Aorta (tissue), 5 donors: ENCODE data around the gene EFHD2. TPM values are rescaled to one million over a fixed set of nuclear protein-coding genes. Genes with fewer than 3 reads are reported as not detected.

Experiments used
- ATAC-seq: fragments of 200-7000 bp; cut with Tn5 transposase; one replicate; pipeline ENCODE4 v1.9.1; 2022; ENCODE audit warnings: moderate library complexity; ENCODE audit not compliant: low FRiP score
- DNase-seq, 2 donors: peaks; one replicate each; pipeline ENCODE4 v3.0.0-alpha.2; 2020
- H3K27ac ChIP-seq, 2 donors: one replicate each; pipeline ENCODE4 v1.5.1; 2013; ENCODE audit warnings: low read length in 2 of 2, mild to moderate bottlenecking in 2 of 2, moderate library complexity in 2 of 2, control low read depth in 1 of 2, inconsistent platforms in 1 of 2, low read depth in 1 of 2
- H3K27me3 ChIP-seq, 2 donors: one replicate each; pipeline ENCODE4 v1.6.1; 2013; ENCODE audit warnings: control low read depth in 1 of 2, low read length in 1 of 2, mild to moderate bottlenecking in 1 of 2, moderate library complexity in 1 of 2; ENCODE audit not compliant: insufficient read depth in 2 of 2, control insufficient read depth in 1 of 2
- H3K36me3 ChIP-seq, 2 donors: one replicate each; pipeline ENCODE4 v1.6.1; 2013; ENCODE audit warnings: control low read depth in 1 of 2, low read length in 1 of 2, mild to moderate bottlenecking in 1 of 2; ENCODE audit not compliant: insufficient read depth in 2 of 2, control insufficient read depth in 1 of 2
- H3K4me1 ChIP-seq, 2 donors: one replicate each; pipeline ENCODE4 v1.6.1; 2013; ENCODE audit warnings: low read length in 2 of 2, control low read depth in 1 of 2, mild to moderate bottlenecking in 1 of 2, moderate library complexity in 1 of 2; ENCODE audit not compliant: insufficient read depth in 2 of 2, control insufficient read depth in 1 of 2
- H3K4me3 ChIP-seq, 2 donors: one replicate each; pipeline ENCODE4 v1.5.1; 2013; ENCODE audit warnings: low read length in 2 of 2, control low read depth in 1 of 2, mild to moderate bottlenecking in 1 of 2
- H3K9me3 ChIP-seq: one replicate; pipeline ENCODE4 v1.6.1; 2013; ENCODE audit warnings: mild to moderate bottlenecking, low read length; ENCODE audit not compliant: control insufficient read depth
- WGBS, 2 donors: extraction: QIAGEN DNeasy Blood & Tissue Kit; methylation state at CpG; one replicate each; pipeline ENCODE4 v1.1.7; 2013; 5-methylcytosine and 5-hydroxymethylcytosine counted together
- intact Hi-C, 2 donors: fragments of 100-400 bp; cut with DNase I; formaldehyde crosslinking; loops; one replicate each; pipeline versions ENCODE4 v1.14.2 to v1.15.0; 2022
- polyA plus RNA-seq, 2 donors: library from polyadenylated mRNA; stranded (reverse); fragments of 200-250 nt; gene quantifications; one replicate each; pipeline ENCODE4 v1.2.3, GENCODE V29; 2013
- total RNA-seq, 2 donors: library from RNA; stranded (reverse); fragmentation: NEBNext Ultra II Directional; extraction: Animal tissue kit (Norgen Biotek cat#: 25700); gene quantifications; one replicate each; pipeline ENCODE4 v1.2.1, GENCODE V29; 2021
- donor health status: healthy with polysubstance abuse.
- donor health status: Bipolar disorder and iron deficiency.
- donor health status: DM: no; HTN: no; CAD: no.
- donor health status: DM: no; HTN: no; CAD: no.
- donor health status: DM: yes; HTN: yes; CAD: no.

EFHD2 gene
- total and polyA plus RNA-seq, 4 donors, result 17.9 to 43.7 (median 35.9) TPM

- 90 to 92% methylated on average over 2 of the region's 2 CpGs for WGBS, 2 donors
- H3K4me3 ChIP-seq, result no peak overlapping the region
- ATAC-seq, result no peak
Observed at GRCh38 chr1:15397236-15397635, 12.5 kb upstream of the EFHD2 start.

GRCh38 chr1:15399710-15400109, 10.0 kb upstream of the EFHD2 start:
- H3K4me3 ChIP-seq, result no peak overlapping the region
- no peaks in the 10 kb centered on the region for H3K27me3 ChIP-seq
- H3K36me3 ChIP-seq, result no peaks in the 10 kb centered on the region
- intact Hi-C loops, result loop anchor here in 1 of 2 donors (10.0 kb wide), 1 partner anchor 245 kb away; the partner anchor contains the start of gene TMEM51
- H3K9me3 ChIP-seq, result peaks cover 4% of the 10 kb centered on the region
- 93 to 98% methylated on average over 2 of the region's 2 CpGs for WGBS, 2 donors
- H3K4me1 ChIP-seq, result no peaks in the 10 kb centered on the region
- no peak overlapping the region for H3K27ac ChIP-seq
- ATAC-seq, result no peak
- no peak for DNase-seq

More at GRCh38 chr1:15397236-15397635, 12.5 kb upstream of the EFHD2 start:
- Histone ChIP-seq H3K9me3 (peaks cover 4% of the 10 kb centered on the region), H3K4me1 (no peaks in the 10 kb centered on the region), H3K27me3 (peaks cover 0 to 1% of the 10 kb centered on the region in 2 donors), H3K36me3 (no peaks in the 10 kb centered on the region), H3K27ac (no peak overlapping the region)
- no peak for DNase-seq
- intact Hi-C loops, result no loop called here

GRCh38 chr1:15400627-15401026, 9.1 kb upstream of the EFHD2 start:
- Histone ChIP-seq H3K9me3 (peaks cover 4% of the 10 kb centered on the region), H3K36me3 (no peaks in the 10 kb centered on the region), H3K4me1 (no peaks in the 10 kb centered on the region), H3K27me3 (no peaks in the 10 kb centered on the region), H3K4me3 (no peak overlapping the region), H3K27ac (no peak overlapping the region)
- DNase-seq (no peak), ATAC-seq (no peak)
- WGBS, 2 donors, result 91 to 100% methylated on average over 3 of the region's 3 CpGs
- intact Hi-C loops, result loop anchor here in 1 of 2 donors (10.0 kb wide), 1 partner anchor 246 kb away; the partner anchor contains the start of gene TMEM51

- no peak overlapping the region for H3K27ac ChIP-seq
- no peak for DNase-seq
- intact Hi-C loops, result loop anchor here in 1 of 2 donors (10.0 kb wide), 1 partner anchor 247 kb away; the partner anchor contains the start of gene TMEM51
- WGBS, 2 donors, result 38 to 80% methylated on average over 7 of the region's 7 CpGs
- H3K9me3 ChIP-seq, result peaks cover 4% of the 10 kb centered on the region
- H3K4me3 ChIP-seq, result no peak overlapping the region
- no peaks in the 10 kb centered on the region for H3K4me1 ChIP-seq
- no peaks in the 10 kb centered on the region for H3K27me3 ChIP-seq
- H3K36me3 ChIP-seq, result no peaks in the 10 kb centered on the region
- no peak for ATAC-seq
Observed at GRCh38 chr1:15401391-15402055, 8.2 kb upstream of the EFHD2 start.

GRCh38 chr1:15402809-15403450, 6.8 kb upstream of the EFHD2 start:
- WGBS, 2 donors, result 96 to 98% methylated on average over 5 of the region's 5 CpGs
- ATAC-seq (no peak), DNase-seq (no peak)
- Histone ChIP-seq H3K27ac (no peak overlapping the region), H3K4me3 (no peak overlapping the region), H3K4me1 (peaks cover 0 to 3% of the 10 kb centered on the region in 2 donors), H3K9me3 (peaks cover 4% of the 10 kb centered on the region), H3K27me3 (no peaks in the 10 kb centered on the region), H3K36me3 (no peaks in the 10 kb centered on the region)
- intact Hi-C loops, result loop anchor here in 1 of 2 donors (10.0 kb wide), 1 partner anchor 248 kb away; the partner anchor contains the start of gene TMEM51

- H3K36me3 ChIP-seq, result no peaks in the 10 kb centered on the region
- DNase-seq (no peak), ATAC-seq (no peak)
- H3K4me3 ChIP-seq, result no peak overlapping the region
- H3K9me3 ChIP-seq, result peaks cover 4% of the 10 kb centered on the region
- H3K27me3 ChIP-seq, result no peaks in the 10 kb centered on the region
- H3K27ac ChIP-seq, result no peak overlapping the region
- WGBS, 2 donors, result 95 to 97% methylated on average over 9 of the region's 9 CpGs
- H3K4me1 ChIP-seq, result peaks cover 0 to 3% of the 10 kb centered on the region in 2 donors
- intact Hi-C loops, result loop anchor here in 1 of 2 donors (10.0 kb wide), 1 partner anchor 249 kb away; the partner anchor contains the start of gene TMEM51
Observed at GRCh38 chr1:15403962-15404580, 5.6 kb upstream of the EFHD2 start.

- Histone ChIP-seq H3K4me3 (no peak overlapping the region), H3K27ac (no peak overlapping the region), H3K4me1 (peaks cover 0 to 3% of the 10 kb centered on the region in 2 donors), H3K9me3 (no peaks in the 10 kb centered on the region), H3K27me3 (no peaks in the 10 kb centered on the region), H3K36me3 (no peaks in the 10 kb centered on the region)
- 96% methylated on average over 9 of the region's 9 CpGs for WGBS, 2 donors
- no peak for DNase-seq
- no peak for ATAC-seq
- intact Hi-C loops, result loop anchor here (5.0 to 10.0 kb wide), 2 partner anchors 68 to 250 kb away; partner anchors contain the start of gene TMEM51 (in 1 of the 2)
Observed at GRCh38 chr1:15405106-15405850, 4.4 kb upstream of the EFHD2 start.
